Stimulated activated CD8-positive, alpha-beta memory T cell treated with anti-CD3 and anti-CD28 coated beads, Interleukin-15, amount 100 ng/mL, for 48 hours (primary cell): ENCODE measurements around the gene SRPK3.
"Not testable (repeated sequence)": the region's sequence is repeated elsewhere in the genome, so short reads cannot be mapped to it uniquely, and the experiment has no call there.

Experiments used
- DNase-seq, 2 donors: peaks; one replicate each; pipeline ENCODE4 v3.0.0-alpha.2; 2020; ENCODE audit warnings: low read depth in 2 of 2

Gene SRPK3, protein sequence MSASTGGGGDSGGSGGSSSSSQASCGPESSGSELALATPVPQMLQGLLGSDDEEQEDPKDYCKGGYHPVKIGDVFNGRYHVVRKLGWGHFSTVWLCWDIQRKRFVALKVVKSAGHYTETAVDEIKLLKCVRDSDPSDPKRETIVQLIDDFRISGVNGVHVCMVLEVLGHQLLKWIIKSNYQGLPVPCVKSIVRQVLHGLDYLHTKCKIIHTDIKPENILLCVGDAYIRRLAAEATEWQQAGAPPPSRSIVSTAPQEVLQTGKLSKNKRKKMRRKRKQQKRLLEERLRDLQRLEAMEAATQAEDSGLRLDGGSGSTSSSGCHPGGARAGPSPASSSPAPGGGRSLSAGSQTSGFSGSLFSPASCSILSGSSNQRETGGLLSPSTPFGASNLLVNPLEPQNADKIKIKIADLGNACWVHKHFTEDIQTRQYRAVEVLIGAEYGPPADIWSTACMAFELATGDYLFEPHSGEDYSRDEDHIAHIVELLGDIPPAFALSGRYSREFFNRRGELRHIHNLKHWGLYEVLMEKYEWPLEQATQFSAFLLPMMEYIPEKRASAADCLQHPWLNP

DNA sequence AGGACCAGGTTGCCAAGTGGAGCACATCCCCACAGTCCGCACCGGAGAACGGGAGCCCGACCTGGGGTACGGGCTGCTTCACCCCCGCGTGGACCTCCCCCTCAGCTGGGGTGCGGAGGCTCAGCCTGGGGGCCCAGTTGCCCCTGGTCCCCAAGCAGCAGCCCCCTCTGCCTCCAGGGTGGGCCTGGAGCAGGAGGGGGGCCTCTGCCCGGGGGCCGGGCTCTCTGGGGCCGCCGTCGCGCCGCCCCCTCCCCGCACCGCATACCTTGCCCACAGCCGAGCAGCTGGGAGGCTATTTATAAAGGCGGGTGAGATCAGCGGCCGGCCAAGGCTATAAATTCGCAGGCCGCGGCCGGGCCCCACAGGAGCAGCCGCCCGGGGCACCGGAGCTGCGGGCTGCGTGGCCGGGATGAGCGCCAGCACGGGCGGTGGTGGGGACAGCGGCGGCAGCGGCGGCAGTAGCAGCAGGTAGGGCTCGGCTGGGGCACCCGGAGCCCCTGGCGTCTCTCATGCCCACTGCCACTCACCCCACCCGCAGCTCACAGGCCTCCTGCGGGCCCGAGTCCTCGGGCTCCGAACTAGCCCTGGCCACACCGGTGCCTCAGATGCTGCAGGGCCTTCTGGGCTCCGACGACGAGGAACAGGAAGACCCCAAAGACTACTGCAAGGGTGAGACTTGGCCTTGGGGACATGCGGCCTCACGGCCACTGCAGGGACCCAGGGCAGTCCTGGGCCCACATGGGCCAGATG is at the start of gene SRPK3:
Gene SRPK3, plus strand, starts transcription at position 364 of the 750 bp plus-strand sequence. Its CDS starts 46 bp downstream, at position 410.
- DNase-seq: no peak

DNA sequence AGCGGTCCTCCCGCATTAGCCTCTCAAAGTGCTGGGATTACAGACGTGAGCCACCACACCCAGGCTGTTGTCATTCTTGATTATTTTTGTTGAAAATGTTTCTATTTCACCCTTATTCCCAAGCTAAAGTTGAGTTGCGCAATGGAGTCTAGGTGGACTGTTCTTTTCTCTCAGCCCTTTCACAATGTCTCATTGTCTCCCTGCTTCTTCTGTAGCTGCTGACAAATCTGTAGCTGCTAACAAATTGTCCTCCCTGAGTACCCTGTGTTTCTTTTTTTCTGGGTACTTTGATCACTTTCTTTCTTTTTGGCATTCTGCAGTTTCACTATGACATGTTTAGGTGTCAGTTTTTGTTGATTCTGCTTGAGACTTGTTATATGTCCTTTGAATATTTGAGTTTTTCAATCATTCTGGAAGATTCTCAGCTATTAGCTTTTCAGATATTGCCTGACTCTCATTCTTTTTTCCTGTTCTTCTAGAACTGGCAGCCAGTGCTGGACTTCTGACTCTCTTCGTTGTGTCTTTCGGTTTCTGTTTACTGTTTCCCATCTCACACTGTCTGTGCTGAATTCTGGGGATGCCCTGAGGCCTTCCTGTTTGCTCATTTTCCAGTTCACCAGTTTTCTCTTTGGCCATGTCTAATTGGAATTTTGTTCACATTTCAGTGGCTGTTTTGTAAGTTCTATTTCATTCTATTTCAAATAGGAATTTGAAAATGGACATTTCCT is 49.6 kb upstream of the SRPK3 start:
- no peak for DNase-seq

DNA sequence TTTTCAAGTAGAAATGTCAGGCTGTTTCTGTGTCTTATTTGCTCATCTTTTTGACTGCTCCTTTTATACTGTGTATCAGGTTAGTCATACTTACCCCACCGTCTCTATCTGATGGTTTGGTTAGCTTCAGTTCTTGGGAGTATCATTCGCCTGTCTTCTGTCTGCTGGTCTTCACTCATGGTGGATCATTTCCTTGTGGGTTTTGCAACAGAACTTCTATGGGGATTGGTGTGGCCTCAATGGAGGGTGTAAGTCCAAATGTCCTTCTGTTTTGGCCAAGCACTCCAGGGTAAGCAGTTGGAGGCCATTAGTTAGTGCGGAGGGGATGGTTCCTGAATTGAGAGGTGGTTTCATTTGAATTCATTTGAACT is 49.0 kb upstream of the SRPK3 start:
- DNase-seq: no peak

DNA sequence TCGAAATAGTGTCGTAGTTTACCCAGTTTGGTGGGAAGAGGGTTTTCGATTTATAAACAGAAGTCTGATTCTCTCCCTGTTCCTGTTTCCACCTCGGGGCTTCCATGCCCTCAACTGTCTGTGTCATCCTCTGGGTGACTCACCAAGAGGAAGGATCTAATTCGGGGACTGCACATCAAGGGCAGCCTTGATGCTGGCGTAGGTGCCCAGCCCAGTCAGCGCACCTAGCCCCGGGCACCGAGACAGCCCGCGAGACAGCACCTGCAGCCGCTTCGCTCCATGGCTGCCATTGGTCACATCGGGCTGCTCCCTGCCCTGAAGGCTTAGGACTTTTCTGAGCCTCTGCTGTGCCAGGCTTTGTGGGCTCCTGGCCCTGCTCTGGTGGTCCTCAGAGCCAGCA is 48.4 kb upstream of the SRPK3 start:
- no peak for DNase-seq

DNA sequence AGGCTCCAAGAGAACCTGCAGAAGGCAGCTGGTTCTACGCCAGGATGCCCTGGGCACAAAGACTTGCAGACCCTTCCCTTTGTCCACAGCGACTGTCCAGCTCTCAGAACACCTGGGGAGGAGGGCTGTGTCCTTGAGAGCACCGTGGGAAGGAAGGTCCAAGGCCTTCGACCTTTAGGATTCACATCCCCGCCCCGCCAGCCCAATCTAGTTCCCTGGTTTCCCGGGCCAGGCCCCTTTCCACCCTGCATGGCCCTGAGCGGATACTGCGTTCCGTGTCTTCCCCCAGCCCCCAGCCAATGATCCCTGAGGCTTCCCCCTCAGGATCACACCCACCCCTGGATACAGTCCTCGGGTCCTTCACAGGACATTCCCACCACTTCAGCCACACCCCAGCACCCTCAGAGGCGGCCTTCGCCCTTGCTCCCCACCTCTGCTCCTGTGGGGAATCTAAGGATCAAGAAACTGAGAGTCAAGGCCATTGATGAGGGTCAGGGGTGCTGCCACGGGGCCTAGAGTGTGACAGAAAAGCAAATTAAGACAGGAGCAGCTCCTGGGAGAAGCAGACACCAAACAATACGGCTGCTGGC is 47.1 kb upstream of the SRPK3 start:
- DNase-seq: no peak

DNA sequence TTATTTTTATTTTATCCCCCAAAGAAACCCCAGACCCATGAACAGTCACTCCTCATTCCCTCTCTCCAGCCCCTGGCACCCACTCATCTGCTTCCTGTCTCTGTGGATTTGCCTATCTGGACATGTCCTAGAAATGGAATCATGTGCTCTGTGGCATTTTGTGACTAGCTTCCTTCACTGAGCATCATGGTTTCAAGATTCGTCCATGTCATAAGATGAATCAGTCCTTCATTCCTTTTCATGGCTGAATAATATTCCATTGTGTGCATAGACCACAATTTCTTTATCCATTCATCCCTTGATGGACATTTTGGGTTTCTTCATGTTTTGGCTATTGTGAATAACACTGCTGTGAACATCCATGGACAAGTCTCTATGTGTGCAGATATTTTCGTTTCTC is 46.0 kb upstream of the SRPK3 start:
- no peak for DNase-seq

DNA sequence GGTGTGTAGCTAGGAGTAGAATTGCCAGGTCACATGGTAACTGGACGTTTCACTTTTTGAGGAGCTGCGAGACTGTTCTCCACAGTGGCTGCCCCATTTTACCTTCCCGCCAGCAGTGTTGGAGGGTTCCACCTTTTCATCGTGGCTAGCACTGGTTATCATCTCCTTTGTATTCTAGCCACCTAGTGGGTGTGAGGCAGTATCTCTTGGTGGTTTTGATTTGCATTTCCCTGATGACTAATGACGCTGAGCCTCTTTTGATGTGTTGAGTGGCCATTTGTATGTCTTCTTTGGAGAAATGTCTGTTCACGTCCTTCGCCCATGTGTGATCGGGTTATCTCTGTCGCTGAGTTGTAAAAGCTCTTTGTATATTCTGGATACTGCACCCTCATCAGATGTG is 45.6 kb upstream of the SRPK3 start:
- no peak for DNase-seq

DNA sequence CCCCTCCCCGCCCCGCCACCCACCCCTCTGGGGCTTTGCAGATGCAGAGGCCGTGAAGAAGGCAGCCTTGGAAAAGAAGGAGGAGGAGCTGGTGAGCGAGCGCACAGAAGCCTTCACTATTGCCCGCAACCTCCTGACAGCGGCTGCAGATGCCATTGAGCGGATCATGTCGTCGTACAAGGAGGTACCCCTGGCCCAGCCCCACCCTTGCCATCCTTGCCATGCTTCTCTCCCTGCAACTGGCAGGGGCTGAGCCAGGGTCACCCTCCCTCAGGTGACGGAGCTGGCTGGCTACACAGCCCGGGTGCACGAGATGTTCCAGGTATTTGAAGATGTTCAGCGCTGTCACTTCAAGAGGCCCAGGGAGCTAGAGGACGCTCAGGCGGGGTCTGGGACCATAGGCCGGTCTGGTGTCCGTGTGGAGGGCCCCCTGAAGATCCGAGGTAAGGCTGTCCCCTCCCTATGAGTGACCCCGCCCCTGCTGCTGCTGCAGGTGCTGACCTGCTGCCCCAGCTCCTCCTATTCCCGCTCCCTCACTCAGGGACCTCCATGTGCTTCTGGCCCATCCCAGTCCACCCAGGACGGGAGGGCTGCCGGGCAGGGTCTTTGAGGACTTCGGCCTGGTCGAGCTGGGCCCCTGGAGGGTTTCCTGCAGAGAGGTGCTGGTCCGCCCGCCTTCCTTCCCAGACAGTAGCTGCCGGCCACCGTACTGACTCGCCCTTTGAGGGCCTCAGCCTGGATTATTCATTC is 44.6 kb upstream of the SRPK3 start:
- no peak for DNase-seq

DNA sequence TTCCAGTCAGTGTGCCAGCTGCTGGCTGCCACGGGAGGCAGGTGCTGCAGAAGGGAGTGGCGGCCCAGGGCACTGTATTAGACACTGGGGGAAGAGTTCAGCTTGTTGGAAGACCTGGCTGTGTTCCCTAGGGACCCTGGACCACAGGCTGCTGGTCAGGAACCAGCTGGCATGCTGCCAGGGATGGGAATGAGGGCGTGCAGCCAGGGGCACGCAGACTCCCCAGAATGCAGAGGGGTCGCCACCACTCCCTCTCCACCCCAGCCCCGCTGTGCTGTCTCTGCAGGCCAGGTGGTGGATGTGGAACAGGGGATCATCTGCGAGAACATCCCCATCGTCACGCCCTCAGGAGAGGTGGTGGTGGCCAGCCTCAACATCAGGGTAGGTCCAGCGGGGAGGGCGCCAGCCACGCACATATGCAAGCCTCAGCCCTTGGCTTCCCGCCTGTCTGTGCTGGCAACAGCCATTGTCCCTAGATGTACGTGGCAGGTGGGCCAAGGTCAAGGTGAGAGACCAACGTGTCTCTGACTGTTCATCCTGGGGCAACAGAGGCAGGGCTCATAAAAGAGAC is 43.9 kb upstream of the SRPK3 start:
- no peak for DNase-seq

DNA sequence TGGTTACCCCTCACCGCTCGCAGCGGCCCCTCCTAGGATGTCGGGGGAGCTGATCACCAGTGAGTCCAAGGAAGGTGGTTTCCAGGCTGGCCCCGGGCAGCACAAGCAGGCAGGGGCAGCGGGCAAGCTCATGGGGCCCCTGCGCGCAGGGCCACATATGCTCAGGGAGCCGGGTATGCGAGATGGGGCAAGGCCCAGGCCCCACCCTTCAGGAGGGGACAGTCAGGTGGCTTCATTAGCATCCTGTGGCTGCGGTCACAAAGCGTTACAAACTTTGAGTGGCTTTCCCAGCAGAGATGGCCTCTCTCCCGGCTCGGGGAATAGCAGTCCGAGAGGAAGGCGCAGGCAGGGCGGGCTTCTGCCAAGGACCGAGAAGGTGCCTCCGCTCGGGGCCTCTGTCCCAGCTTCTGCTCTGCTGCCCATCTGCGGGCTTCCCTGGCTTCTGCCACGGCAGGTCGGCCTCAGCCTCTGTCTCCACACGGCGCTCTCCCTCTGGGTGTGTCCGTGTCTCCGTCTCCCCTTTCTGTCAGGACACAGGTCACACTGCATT is 42.7 kb upstream of the SRPK3 start:
- DNase-seq: no peak

DNA sequence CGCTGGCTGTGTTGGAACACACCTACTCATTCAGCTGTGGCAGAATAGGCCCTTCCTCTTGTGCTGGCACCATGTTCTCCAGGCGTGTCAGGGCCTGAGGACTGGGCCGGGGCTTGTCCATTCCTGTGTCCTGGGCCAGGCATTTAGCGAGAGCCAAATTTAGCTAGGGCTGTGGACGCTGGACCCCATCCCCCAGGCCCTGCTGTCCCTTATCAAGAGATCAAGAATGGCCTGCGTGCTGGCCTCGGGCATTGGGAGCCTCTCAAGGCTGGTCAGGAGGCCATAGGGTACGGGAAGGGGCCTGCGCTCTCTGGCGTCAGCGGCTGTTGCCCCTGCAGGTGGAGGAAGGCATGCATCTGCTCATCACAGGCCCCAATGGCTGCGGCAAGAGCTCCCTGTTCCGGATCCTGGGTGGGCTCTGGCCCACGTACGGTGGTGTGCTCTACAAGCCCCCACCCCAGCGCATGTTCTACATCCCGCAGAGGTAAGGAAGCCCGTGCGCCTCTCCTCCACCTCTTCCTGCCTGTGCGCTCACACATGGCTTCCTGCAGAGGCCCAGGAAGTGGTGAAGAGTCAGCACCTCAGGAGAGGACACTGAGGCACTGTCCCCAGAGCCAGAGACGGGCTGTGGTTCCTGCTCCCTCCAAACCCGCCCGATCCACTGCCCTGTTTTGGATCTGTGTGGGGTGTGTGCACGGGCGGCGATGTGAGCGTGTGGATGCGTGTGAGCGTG is 40.9 kb upstream of the SRPK3 start:
- DNase-seq: no peak

DNA sequence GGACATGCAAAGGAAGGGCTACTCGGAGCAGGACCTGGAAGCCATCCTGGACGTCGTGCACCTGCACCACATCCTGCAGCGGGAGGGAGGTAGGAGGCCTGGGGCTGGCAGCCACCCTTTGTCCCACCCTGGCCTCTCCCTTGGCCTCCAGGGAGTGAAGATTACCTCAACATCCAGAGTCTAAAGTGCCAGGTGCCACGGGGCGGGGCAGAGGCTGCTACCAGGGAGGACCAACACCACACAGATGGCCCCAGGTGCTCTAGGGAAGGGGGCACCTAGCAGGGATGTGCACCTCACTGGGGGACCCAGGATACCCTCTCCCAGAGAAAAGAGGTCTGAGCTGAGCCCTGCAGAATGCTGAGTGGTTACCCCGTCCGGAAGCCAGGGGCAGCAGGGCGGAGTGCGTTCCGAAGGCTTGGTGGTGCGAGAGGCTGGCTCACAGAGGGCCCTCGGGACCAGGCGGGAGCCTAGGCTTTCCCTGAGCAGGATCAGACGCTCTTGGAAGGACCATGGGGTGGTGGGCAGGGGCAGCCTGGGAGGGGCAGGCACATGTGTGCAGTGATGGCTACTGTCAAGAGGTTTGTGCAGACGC is 40.1 kb upstream of the SRPK3 start:
- DNase-seq: no peak

DNA sequence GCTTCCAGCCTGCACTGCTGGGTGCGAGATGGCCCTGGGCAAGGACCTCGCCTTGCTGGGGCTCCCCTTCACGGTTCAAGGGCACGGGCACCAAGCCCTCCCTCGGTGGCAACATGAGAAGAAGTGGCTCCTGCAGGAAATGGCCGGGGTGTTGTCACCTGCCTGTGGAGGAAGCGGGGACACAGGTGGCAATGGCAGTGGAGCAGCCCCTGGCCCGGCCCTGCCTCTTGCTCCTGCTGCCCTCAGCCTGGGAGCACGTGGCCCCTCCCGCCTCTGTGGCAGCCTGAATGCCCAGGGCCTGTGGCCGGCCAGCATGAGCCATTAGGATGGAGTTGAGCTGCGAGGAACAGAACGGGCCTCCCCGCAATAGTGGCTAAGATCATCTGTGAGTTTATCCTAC is 39.4 kb upstream of the SRPK3 start:
- DNase-seq: no peak

DNA sequence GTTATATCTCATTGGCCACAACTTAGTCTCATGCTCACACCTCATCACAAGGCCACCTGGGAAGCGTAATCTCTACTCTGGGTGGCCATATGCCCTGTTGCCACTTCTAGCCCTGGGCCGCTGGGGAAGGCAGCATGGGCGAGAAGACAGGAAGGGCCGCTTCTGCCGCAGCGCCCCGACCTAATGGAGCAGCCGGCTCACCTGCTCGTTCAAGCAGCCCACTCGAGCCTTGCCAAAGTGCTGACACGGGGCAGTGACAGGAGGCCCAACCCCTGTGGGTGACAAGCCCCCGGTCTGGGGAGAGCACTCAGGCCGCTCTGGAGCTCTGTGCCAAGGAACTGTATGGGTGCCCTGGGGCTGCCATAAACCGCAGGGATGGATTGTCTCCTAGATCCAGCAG is 38.7 kb upstream of the SRPK3 start:
- DNase-seq: not testable (repeated sequence)

DNA sequence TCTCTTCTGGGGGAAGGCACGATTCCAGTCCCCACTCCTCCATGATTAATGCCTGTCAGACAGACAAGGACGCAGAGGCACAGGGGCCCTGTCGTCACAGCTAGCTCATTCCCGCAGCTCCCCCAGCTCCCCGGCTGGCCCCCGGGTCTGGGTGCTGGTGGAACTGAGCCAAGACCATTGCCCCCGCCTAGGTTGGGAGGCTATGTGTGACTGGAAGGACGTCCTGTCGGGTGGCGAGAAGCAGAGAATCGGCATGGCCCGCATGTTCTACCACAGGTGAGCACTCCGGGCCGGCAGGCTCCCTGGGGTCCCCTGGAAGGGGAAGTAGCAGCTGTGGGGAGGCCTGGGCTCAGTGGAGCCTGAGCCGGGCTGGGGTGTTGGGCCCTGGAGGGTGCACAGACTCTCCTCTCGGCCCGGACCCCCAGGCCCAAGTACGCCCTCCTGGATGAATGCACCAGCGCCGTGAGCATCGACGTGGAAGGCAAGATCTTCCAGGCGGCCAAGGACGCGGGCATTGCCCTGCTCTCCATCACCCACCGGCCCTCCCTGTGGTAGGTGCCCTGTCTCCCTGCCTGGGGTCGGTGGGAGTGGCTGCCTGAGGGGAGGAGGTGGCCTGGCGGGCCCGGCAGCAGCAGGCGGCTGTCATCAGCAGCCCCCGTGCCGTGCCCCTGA is 37.9 kb upstream of the SRPK3 start:
- not testable (repeated sequence) for DNase-seq

DNA sequence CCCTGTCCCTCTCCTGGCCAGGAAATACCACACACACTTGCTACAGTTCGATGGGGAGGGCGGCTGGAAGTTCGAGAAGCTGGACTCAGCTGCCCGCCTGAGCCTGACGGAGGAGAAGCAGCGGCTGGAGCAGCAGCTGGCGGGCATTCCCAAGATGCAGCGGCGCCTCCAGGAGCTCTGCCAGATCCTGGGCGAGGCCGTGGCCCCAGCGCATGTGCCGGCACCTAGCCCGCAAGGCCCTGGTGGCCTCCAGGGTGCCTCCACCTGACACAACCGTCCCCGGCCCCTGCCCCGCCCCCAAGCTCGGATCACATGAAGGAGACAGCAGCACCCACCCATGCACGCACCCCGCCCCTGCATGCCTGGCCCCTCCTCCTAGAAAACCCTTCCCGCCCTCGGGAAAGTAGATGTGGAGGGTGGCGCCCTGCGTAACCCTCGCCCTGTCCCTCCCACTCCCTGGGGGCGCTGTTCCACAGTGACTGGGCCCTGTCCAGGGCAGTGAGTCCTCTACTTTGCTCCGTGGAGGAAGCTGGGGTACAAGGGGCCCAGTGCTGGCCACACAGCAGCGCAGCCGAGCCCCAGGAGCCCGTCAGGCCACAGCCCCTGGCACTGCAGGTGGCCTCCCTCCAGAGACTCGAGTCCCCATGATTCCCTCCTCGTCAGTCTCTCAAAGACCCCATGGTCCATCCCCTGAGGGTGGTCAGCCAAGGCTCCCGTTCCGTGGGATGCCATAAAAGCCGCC is 37.2 kb upstream of the SRPK3 start:
- not testable (repeated sequence) for DNase-seq

DNA sequence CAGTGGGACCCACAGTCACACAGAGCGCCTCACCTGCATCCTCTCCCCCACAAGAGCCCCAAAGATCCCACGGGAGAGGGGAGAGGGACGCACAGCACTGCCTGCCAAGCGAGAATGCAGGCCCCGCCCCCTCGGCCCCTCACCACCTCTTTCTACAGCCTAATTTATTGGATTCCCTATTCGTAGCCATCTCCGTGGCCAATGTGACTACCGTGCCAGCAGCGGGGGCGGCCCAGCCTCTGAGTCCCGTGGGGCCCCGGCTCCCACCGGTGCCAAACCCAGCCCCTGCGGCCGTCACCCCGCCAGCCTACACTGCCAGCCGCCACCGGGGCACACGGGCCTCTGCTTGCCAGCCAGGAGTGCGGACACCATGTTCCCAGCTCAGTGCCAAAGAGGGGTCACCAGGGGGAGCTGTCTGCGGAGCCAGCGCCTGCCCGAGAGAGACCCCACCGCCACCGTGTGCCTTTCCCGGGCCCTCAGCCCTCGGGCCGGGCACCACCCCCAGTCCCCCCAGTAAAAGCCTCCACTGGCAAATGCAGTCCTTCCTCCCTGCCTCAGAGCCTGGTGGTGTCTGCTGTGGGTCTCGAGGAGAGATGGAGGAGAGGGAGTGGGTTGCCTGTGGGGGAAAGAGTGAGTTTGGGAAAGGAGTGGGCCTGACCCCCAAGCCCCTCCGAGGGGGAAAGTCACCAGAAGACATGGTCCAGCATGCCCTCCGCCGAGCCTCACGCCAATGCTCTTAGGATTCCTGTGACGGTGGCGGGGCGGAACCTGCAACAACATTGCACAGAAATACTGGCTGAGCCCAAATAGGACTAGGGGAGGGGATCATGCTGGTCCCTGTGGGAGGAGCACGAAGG is 36.4 kb upstream of the SRPK3 start:
- DNase-seq: no peak
